Bronchial smooth muscle cell (primary cell): Measurements from ENCODE around the gene CDKL4. TPM values are rescaled to one million over a fixed set of nuclear protein-coding genes. Genes with fewer than 3 reads are reported as not detected.

Experiments
- total RNA-seq: library from RNA; depleted of rRNA; stranded (reverse); fragments of >200 nt; gene quantifications from 2 replicates; pipeline ENCODE4 v1.2.1, GENCODE V29; 2014

The CDKL4 gene
- total RNA-seq, result 2.7 and 4.3 TPM in 2 replicates

GRCh38 chr2:39243469-39244123 lies at the start of gene CDKL4:
Gene CDKL4, minus strand, starts transcription at chr2:39243970.

Other genes starting within 250 kb of the CDKL4 start
- 14.7 and 31.0 TPM in 2 replicates for gene SOS1, start 122.9 kb downstream of the CDKL4 start, total RNA-seq
- 33.1 and 45.7 TPM in 2 replicates for gene MAP4K3, start 193.3 kb upstream of the CDKL4 start, total RNA-seq